Esophagus (tissue), 2 donors: ENCODE measurements around the gene BCL7C. TPM values are rescaled to one million over a fixed set of nuclear protein-coding genes. Genes with fewer than 3 reads are reported as not detected.
A peak's percentile ranks its signal among the peaks of the same experiment; 100 is the strongest.

Experiments
- H3K27ac ChIP-seq, 2 donors: one replicate each; pipeline ENCODE4 v1.5.1; 2013; ENCODE audit warnings: low read depth in 2 of 2, mild to moderate bottlenecking in 2 of 2, inconsistent platforms in 1 of 2, low read length in 1 of 2, moderate library complexity in 1 of 2
- H3K27me3 ChIP-seq, 2 donors: one replicate each; pipeline ENCODE4 v1.6.1; 2013; ENCODE audit warnings: low read length in 2 of 2, control low read depth in 1 of 2, mild to moderate bottlenecking in 1 of 2; ENCODE audit not compliant: insufficient read depth in 2 of 2, control insufficient read depth in 1 of 2
- H3K36me3 ChIP-seq, 2 donors: one replicate each; pipeline ENCODE4 v1.6.1; 2013; ENCODE audit warnings: low read length in 1 of 2; ENCODE audit not compliant: control insufficient read depth in 2 of 2, insufficient read depth in 2 of 2
- H3K4me1 ChIP-seq, 2 donors: one replicate each; pipeline ENCODE4 v1.6.1; 2013; ENCODE audit warnings: low read length in 1 of 2; ENCODE audit not compliant: control insufficient read depth in 2 of 2, insufficient read depth in 2 of 2
- H3K4me3 ChIP-seq, 2 donors: one replicate each; pipeline ENCODE4 v1.5.1; 2013; ENCODE audit warnings: low read length in 2 of 2, mild to moderate bottlenecking in 2 of 2, low read depth in 1 of 2, moderate library complexity in 1 of 2
- H3K9me3 ChIP-seq, 2 donors: one replicate each; pipeline ENCODE4 v1.6.1; 2013; ENCODE audit warnings: mild to moderate bottlenecking in 2 of 2, low read depth in 1 of 2, low read length in 1 of 2, moderate library complexity in 1 of 2; ENCODE audit not compliant: control insufficient read depth in 2 of 2, insufficient read depth in 1 of 2
- WGBS, 2 donors: extraction: QIAGEN DNeasy Blood & Tissue Kit; methylation state at CpG; one replicate each; pipeline ENCODE4 v1.1.7; 2013; 5-methylcytosine and 5-hydroxymethylcytosine counted together
- polyA plus RNA-seq, 2 donors: library from polyadenylated mRNA; stranded (reverse); fragments of 200-250 nt; gene quantifications; one replicate each; pipeline ENCODE4 v1.2.3, GENCODE V29; 2013
- donor health status: healthy with polysubstance abuse.
- donor health status: Bipolar disorder and iron deficiency.

Gene BCL7C
- polyA plus RNA-seq, 2 donors = 21.8 to 33.9 TPM

DNA sequence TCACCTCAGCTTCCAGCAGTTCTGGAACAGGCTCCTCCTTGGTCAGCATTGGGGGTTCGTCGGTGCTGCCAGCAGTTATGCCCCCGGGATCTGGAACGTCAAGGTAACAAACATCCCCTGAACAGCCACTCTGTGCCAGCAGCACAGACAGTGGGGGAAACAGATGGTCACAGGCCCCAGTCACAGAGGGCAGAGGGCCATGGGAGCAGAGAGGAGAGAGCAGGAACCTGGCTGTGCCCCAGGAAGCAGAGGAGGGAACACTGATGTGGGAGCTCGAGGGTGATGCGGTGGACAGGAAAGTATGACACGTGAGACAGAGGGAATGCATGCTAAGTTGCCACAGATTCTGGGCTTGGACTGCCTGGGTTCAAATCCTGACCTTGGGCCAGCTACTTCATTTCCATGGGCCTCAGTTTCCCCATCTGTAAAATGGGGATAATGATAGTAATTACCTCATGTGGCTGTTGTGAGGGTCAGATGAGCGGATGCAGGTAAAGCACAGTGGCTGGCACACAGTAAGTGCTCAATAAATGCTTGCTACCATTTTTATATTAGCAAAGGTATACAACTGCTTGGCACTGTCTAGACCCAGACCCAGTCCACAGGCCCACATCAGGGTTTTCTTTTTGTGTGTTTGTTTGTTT, 4.9 kb downstream of the BCL7C start:
- Histone ChIP-seq H3K27me3 (no peaks in the 10 kb centered on the region), H3K36me3 (peaks cover 6 to 11% of the 10 kb centered on the region in 2 donors), H3K4me1 (peaks cover 0 to 14% of the 10 kb centered on the region in 2 donors), H3K9me3 (no peaks in the 10 kb centered on the region), H3K27ac (peak overlapping the region in 1 of 2 donors; percentile 33), H3K4me3 (no peak overlapping the region)
- 83% methylated on average over 8 of the region's 8 CpGs for WGBS, 2 donors

DNA sequence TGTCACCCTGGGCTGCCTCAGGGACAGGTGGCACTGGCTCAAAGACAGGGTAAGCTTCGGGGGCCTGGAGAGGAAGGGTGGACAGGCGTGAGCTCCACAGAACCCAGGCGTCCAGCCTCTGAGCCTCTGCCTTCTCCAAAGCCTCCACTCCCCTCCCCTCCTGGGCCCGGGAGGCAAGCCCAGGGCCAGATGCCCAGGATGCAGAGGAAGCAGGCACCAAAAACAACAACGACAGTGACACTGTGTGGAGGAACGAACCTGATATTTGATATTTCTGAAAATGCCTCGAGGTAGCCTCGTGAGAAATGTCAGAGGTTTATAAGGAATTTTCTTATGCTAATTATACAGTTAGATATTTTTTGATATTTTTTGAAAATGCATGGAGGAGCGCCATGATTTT, 6.0 kb downstream of the BCL7C start:
- H3K36me3 ChIP-seq = peaks cover 6 to 11% of the 10 kb centered on the region in 2 donors

DNA sequence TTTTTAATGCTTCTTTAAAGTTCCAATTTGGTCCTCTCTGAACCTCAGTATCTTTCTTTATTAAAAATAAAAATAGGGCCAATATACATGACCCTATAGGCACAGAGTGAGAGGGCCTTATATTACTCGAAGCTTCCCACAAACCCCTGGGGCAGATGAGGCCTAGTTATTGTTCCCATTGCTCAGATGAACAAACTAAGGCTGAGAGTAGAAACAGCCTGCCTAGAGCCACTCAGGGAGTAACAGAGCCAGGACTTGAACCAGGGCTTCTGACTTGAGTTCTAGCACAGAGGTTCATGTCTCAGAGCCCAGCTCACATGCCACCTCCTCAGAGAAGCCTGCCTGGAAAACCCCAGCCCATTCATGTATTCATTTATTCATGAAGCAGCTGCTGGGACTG, 7.7 kb downstream of the BCL7C start:
- WGBS, 2 donors = 82 to 96% methylated on average over 1 of the region's 1 CpG
- H3K27me3 ChIP-seq = no peaks in the 10 kb centered on the region
- peaks cover 6 to 11% of the 10 kb centered on the region in 2 donors for H3K36me3 ChIP-seq
- H3K9me3 ChIP-seq = no peaks in the 10 kb centered on the region
- no peak overlapping the region for H3K27ac ChIP-seq
- H3K4me1 ChIP-seq = no peaks in the 10 kb centered on the region
- no peak overlapping the region for H3K4me3 ChIP-seq

More for the DNA sequence above, 6.0 kb downstream of the BCL7C start:
- 83 to 85% methylated on average over 9 of the region's 9 CpGs for WGBS, 2 donors
- H3K27me3 ChIP-seq = no peaks in the 10 kb centered on the region
- H3K9me3 ChIP-seq = no peaks in the 10 kb centered on the region
- no peak overlapping the region for H3K27ac ChIP-seq
- H3K4me1 ChIP-seq = peaks cover 0 to 6% of the 10 kb centered on the region in 2 donors
- no peak overlapping the region for H3K4me3 ChIP-seq

DNA sequence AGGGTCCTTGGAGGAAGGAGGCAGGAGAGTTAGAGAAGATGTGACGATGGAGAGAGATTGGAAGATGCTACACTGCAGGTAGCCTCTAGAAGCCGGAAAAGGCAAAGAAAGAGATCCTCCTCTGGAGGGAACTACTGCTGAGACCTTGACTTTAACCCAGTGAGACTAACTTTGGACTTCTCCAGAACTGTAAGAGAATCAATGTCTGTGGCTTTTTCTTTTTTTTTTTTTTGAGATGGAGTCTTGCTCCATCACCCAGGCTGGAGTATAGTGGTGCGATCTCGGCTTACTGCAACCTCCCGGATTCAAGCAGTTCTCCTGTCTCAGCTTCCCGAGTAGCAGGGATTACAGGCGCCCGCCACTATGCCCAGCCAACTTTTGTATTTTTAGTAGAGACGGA, 8.7 kb downstream of the BCL7C start:
- H3K4me1 ChIP-seq = no peaks in the 10 kb centered on the region
- no peaks in the 10 kb centered on the region for H3K9me3 ChIP-seq
- H3K27ac ChIP-seq = no peak overlapping the region
- no peak overlapping the region for H3K4me3 ChIP-seq
- no peaks in the 10 kb centered on the region for H3K27me3 ChIP-seq
- 90 to 93% methylated on average over 9 of the region's 9 CpGs for WGBS, 2 donors
- H3K36me3 ChIP-seq = peaks cover 6 to 11% of the 10 kb centered on the region in 2 donors

DNA sequence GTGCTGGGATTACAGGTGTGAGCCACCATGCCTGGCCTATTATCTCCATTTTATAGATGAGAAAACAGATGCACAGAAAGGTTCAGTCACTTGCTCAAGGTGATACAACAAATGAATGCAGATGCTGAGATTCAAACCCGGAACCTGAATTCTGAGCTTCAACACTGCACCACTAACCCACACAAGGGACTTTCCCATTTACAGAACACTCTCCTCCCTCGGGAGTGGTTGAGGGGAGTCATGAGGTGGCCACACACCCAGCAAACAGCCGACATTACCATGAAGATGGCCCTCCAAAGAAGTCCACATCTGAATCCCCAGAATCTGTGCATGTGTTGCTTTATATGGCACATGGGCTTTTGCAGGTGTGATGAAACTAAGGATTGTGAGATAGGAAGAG, 9.1 kb downstream of the BCL7C start:
- Histone ChIP-seq H3K4me1 (no peaks in the 10 kb centered on the region), H3K36me3 (peaks cover 6 to 11% of the 10 kb centered on the region in 2 donors), H3K9me3 (no peaks in the 10 kb centered on the region), H3K4me3 (no peak overlapping the region), H3K27ac (no peak overlapping the region), H3K27me3 (no peaks in the 10 kb centered on the region)
- 79 to 80% methylated on average over 3 of the region's 3 CpGs for WGBS, 2 donors

DNA sequence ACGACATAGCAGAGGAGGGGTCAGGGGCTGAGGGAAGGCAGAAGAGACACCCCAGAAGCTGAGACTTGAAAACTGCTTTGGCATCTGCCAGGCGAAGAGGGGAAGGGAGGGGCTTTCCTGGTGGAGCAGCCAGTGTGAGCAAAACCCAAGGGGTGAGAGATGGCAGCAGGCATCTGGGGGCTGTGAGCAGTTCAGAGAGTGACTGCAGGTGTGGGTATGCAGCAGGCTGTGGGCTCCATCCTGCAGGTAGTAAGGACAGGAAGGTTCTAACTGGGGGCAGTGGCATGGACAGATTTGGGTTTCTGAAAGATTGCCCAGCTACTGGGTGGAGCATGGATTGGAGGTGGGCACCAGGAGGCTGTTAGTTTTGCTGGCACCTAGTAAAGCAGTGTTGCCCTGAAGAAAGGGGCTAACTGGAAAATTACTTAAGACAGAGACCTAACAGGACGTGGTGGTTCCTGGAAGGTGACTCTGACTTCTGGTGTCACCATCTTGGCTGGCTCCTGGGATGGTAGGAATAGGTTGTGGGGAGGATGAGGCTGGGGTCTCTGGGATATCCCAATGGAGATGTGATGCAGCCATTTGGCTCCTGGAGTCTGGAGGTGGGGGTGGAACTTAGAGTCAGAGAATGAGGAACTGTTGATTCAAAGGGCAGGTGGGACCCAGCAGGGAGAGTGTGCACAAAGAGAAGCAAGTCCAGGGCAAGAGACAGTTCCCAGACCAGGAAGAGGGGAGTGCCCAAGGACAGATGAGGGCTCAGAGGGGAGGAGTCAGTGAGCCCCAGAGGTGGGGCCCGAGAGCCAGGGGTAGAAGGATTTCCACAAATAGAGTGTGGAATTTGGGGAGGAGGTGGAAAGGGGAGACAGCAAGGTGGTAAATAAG, 11.2 kb downstream of the BCL7C start:
- H3K4me1 ChIP-seq = no peaks in the 10 kb centered on the region
- no peaks in the 10 kb centered on the region for H3K27me3 ChIP-seq
- no peaks in the 10 kb centered on the region for H3K9me3 ChIP-seq
- H3K4me3 ChIP-seq = no peak overlapping the region
- no peak overlapping the region for H3K27ac ChIP-seq
- WGBS, 2 donors = 74 to 79% methylated on average over 4 of the region's 4 CpGs
- peaks cover 3 to 4% of the 10 kb centered on the region in 2 donors for H3K36me3 ChIP-seq

DNA sequence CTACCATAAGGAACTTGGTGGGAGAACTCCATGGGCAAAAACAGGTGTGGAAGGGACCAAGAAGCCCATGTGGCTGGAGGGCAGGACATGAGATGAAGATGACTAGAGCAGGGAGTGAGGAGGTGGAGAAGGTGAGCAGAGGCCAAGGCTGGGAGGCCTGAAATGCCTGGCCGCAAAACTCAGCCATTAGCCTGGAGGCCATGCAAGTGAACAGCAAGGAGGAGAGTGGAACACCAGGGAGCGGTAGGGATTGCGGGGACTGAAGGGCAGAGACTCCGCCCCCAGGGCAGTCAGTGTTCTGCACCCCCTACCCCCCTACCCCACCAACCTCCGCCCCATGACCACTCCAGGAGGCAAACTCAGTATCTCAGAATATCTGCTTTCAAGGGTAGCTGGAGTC, 17.0 kb downstream of the BCL7C start:
- no peaks in the 10 kb centered on the region for H3K9me3 ChIP-seq
- peaks cover 7 to 8% of the 10 kb centered on the region in 2 donors for H3K4me1 ChIP-seq
- H3K27ac ChIP-seq = peak overlapping the region; percentile 73 to 97
- no peaks in the 10 kb centered on the region for H3K27me3 ChIP-seq
- WGBS, 2 donors = 61 to 75% methylated on average over 5 of the region's 5 CpGs
- peaks cover 0 to 3% of the 10 kb centered on the region in 2 donors for H3K36me3 ChIP-seq
- H3K4me3 ChIP-seq = peak overlapping the region in 1 of 2 donors; percentile 74

DNA sequence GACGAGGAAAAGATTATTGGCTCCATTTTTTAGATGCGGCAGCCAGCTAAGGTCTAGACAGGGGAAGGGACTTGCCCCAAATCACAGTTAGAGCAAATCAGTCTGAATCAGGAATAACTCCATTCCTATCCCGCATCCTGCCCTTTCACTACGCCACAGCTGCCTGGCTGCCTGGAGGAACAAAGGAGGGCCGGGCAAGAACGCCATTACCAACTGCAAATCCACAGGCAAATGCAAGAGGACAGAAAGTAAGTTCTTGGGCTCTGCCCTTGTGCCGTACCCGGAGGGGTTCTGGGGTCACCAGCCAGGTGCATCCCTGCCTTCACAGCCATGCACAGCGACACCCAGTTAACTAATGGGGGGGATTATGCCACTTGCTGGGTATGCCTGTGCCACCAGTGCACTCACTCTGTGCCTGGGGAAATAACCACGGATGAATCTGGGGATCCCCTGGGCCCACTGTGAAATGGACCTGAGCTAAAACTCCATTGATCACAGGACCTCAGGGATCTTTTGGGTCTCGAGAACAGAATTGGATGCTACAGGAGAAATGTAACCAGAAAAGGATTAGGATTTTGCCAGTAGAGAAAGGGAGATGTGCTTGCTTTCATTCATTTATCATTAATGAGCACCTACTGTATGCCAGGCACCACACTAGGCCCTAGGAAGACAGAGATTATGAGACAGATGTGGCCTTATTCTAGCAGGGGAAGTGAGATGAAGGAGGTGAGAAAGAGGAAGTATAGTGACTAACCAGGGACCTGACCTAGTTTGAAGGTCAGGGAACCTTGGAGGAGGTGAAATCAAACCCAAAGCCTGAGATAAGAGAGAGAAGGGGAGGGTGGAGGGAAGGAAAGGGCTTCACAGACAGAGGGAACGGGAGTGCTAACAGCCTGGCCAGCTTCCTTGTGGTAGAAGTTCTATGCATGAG, 17.7 kb downstream of the BCL7C start:
- 5 to 7% methylated on average over 12 of the region's 12 CpGs for WGBS, 2 donors
- Histone ChIP-seq H3K4me1 (peaks cover 7 to 8% of the 10 kb centered on the region in 2 donors), H3K9me3 (no peaks in the 10 kb centered on the region), H3K36me3 (peaks cover 0 to 3% of the 10 kb centered on the region in 2 donors), H3K4me3 (peak overlapping the region; percentile 74 to 87), H3K27me3 (no peaks in the 10 kb centered on the region), H3K27ac (peak overlapping the region; percentile 96 to 97)
